NCI-H748 (cell line): ENCODE data around the gene SOS1.
"Not testable (repeated sequence)": the region's sequence is repeated elsewhere in the genome, so short reads cannot be mapped to it uniquely, and the experiment has no call there.

ENCODE experiments used
- DNase-seq: peaks from one replicate; lab custom pipeline; 2025; ENCODE audit not compliant: unreplicated experiment; lab: John Stamatoyannopoulos, UW

SOS1 gene

DNA sequence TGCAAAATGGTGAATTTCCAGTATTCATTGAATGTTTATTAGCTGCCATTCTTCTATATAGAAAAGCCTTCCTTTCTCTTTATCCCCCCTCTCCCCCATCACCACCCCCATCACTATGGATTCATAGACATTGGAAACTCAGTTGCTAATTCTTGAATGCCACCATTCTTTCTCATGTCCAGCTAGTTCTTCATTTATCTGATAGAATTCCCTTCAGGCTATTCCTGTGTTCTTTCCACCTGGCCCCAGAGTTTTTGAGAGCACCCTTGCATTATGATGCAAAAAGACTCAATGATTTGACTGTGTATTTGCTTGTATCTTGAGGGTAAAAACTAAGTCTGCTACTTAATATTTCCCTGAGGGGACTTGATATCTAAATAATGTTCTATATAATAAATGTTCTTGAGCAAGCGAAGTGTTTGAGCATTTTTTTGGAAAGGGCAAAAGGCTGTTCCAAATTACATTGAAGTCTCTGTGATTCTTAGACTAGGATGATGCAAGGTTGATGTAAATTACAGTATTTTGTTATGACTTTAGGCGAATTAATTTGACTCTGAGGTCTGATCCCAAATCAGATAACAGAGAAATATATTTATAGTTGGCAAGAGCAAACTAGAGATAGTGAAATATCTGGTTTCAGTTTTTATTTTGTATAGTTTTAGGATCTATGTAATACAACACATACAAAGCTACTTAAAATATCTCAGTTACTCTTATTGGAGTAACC is 18.8 kb upstream of the SOS1 start:
- DNase-seq, result no peak

DNA sequence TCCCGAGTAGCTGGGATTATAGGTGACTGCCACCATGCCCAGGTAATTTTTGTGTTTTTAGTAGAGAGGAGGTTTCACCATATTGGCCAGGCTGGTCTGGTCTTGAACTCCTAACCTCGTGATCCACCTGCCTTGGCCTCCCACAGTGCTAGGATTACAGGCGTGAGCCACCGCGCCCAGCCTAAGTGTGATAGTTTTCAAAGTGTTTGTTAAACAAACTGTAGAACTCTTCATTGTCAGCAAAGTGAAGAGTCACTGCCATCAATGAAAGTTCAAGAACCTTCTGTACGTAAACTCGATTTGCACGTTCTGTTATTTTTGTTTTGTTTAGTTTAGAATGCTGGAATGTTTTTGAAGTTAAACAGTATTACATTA is 18.0 kb upstream of the SOS1 start:
- no peak for DNase-seq

DNA sequence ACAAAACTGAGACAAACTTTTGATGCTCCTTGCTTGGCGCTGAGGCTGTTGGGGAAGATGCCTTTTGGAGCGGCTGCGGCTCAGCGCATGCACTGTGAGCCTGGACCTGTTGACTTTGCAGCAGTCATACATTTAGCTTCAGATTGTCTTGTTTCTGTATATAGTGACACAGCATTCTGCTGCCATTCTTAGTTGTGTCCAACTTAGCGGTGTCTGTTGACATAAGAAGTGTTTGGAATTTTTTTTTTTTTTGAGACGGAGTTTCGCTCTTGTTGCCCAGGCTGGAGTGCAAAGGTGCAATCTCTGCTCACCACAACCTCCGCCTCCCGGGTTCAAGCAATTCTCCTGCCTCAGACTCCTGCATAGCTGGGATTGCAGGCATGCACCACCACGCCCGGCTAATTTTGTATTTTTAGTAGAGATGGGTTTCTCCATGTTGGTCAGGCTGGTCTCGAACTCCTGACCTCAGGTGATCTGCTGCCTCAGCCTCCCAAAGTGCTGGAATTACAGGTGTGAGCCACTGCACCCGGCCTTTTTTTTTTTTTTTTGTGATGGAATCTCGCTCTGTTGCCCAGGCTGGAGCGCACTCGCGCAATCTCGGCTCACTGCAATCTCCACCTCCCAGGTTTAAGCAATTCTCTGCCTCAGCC is 17.5 kb upstream of the SOS1 start:
- not testable (repeated sequence) for DNase-seq

DNA sequence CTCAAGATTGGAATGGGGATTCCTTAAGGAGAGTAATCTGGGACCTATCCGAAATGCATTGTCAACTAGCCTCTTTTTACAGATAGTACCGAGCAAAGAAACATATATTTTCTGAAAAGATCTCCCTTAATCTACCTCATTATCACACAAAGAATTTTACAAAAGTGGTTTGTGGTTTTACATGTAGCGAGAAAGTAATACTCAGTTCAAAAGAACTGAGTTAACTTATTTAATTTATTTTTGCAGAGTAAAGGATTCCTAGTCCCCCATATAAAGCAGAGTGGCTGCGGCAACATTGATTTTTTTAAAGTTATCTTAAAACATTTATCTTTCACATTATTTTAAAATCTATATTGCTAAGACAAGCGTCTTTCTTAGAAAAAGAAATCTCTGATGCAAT is 15.9 kb upstream of the SOS1 start:
- DNase-seq, result no peak

GRCh38 chr2:39135690-39136259 is 14.9 kb upstream of the SOS1 start:
- DNase-seq, result no peak

GRCh38 chr2:39133215-39133851 is 12.5 kb upstream of the SOS1 start:
- DNase-seq, result no peak

DNA sequence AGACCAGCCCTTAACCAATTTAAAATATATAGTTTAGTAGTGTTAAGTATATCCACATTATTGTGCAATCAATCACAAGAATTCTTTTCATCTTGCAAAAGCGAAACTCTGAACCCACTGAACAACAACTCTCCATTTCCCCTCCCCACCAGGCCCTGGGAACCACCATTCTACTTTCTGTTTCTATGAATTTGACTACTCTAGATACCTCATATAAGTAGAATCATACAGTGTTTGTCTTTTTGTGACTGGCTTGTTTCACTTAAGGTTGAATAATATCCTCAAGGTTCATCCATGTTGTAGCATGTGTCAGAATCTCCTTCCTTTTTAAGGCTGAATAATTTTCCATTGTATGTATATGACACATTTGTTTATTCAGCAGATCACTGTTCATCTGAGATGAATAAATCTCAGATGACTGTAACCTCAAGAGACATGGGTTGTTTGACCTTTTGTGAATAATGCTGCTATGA is 8.1 kb upstream of the SOS1 start:
- no peak for DNase-seq

GRCh38 chr2:39127973-39128372 is 7.1 kb upstream of the SOS1 start:
- DNase-seq, result no peak

- DNase-seq, result peak; percentile 67
Measured at GRCh38 chr2:39124746-39125057, 3.9 kb upstream of the SOS1 start.

DNA sequence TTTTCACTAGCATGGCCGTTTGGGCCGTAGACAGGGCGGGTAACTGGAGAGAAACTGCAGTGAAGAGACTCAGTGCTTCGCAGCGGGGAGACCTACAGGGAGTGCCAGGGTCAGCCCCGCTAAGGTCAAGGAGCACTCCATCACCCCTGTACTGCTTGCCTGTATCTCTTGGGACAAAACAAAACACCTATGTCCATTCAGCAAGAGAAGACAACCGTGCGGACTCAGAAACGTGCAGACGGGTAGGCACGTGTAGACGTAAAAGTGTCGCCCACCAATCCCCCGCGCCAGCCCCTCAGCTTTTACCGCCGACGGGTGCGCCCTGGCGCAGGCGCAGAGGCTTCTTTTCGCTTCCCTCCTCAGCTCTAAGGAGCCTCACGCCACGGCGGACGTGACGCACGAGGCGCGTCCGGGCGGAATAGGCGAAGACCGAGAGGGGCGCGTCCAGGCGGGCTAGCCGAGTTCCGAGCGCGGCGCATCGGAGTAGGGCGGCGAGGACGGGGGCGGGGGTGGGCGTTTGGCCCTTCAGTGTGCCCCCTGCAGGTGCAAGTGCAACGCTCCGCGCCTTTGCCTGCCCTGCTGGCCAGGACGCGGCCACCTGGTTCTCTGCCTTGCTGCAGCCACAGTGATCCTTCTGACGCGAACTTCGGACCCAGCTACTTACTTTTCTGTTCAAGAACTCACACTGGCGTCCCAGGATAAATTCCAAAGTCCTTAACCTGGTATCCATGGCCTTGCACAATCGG is 3.3 kb upstream of the SOS1 start:
- DNase-seq, result peak; percentile 98

GRCh38 chr2:39123436-39123999 is 2.7 kb upstream of the SOS1 start:
- no peak for DNase-seq

DNA sequence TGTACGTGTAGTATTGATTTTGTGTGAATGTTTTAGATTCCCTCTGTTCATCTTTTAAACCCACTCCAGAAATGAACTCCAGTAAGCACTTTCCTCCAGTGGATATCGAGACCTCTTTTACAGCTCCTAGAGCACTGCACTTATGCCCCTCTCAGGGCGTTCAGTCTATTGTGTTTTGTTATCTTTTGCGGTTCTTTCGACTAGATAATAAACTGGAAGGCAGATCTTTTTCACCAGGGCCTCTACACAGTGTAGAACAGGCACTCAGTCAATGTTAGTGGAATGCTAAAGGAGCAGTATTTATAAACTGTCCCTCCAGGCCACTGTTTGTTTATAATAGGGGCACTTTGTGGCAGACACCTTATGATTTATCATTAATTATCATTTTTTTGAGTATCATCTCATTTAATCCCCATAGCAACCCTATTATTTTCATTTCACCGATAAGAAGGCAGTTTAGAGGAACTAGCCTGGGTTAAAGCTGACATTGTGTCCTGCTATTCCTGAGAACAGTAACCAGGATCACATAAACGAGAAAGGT is 742 bp upstream of the SOS1 start:
- DNase-seq, result peak; percentile 63

GRCh38 chr2:39120521-39120770 is 405 bp downstream of the SOS1 start:
- no peak for DNase-seq

DNA sequence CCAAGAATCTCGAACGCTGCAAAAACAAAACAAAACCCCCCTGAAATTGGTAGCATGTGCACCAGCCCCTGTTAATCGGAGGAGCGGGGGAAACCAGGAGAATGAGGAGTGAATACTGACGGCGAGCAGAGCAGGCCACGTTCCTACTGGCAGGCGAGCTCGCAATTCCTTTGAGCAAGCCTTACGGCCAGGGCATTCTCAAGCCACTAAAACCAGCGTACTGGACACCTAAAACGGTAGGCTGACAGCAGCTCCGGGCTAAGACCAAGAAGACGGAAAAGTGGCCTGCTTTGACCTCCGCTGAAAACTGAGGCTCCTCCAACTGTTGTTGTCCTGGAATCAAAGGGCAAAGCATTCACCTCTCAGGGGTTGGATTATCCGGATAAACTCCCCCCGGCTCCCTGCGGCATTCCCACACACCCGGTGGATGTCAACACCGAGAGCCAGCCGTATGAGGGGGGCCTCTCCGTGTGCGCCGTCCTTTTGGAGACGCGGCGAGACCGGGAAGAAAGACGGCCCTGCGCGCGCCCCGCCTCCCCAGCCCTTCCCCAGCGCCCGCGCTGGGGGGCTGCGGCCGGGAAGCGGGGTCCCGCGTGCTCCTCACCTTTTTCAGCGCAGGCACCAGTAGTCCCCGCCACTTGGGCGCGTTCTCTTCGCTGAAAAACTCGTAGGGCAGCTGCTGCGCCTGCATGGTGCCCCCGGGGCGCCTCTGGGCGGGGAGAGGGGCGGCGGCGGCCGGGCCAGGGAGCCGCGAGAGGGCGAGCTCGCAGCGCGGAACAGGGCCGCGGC is 925 bp downstream of the SOS1 start:
- DNase-seq, result peak; percentile 52

GRCh38 chr2:39118786-39119499 is 1.9 kb downstream of the SOS1 start:
- no peak for DNase-seq

DNA sequence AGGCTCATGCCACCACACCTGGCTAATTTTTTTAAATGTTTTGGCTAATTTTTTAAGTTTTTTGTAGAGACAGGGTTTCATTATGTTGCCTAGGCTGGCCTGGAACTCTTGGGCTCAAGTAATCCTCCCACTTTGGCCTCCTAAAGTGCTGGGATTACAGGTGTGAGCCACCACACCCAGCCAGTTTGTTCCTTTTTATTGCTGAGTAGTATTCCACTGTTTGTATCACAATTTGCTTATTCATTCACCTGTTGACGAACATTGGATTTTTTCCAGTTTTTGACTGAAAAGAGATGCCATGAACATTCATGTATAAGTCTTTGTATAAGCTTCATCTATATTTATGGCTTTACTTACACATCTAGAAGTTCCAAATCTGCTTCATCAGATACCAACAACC is 5.3 kb downstream of the SOS1 start:
- DNase-seq, result no peak

GRCh38 chr2:39114771-39115170 is 6.1 kb downstream of the SOS1 start:
- DNase-seq, result no peak

DNA sequence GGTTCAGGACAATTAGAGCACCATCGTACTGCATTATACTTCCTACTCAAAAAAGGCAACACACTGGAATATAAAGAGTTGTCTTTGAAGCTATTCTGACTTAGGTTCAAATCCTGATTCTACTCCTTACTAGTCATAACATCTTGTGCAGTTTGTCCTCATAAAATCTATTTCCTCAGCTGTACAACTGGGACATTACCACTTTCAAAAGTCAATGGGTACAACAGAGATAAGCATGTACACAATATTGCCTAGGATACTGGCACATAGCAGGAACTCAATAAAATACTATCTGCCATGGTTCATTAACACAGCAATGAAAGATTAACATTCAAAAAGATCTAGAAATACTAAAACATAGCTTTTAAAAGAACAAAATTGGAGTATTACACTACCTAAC is 11.3 kb downstream of the SOS1 start:
- DNase-seq, result no peak

- DNase-seq, result no peak
Measured at GRCh38 chr2:39108377-39108776, 12.5 kb downstream of the SOS1 start.
